Lower leg skin (tissue), 4 donors: ENCODE data around the gene SULT1A3. TPM values are rescaled to one million over a fixed set of nuclear protein-coding genes. Genes with fewer than 3 reads are reported as not detected.
"Not testable (repeated sequence)": the region's sequence is repeated elsewhere in the genome, so short reads cannot be mapped to it uniquely, and the experiment has no call there.

Source experiments
- DNase-seq, 2 donors: peaks; one replicate each; pipeline ENCODE4 v3.0.0-alpha.2; 2019; ENCODE audit warnings: low spot score in 2 of 2
- H3K4me3 ChIP-seq: fragments of 200-600 bp; sonication (generic); 2 replicates; pipeline ENCODE4 v1.5.1; 2017; ENCODE audit warnings: mild to moderate bottlenecking, low read depth; ENCODE audit not compliant: poor library complexity, severe bottlenecking
- CTCF ChIP-seq, 3 donors: fragments of 450-650 bp; IDR thresholded peaks; one replicate each; pipeline ENCODE4 v1.5.1; 2016; ENCODE audit warnings: antibody characterized with exemption in 3 of 3, mild to moderate bottlenecking in 3 of 3, moderate library complexity in 2 of 3
- POLR2A ChIP-seq, 2 donors: fragments of 450-650 bp; IDR thresholded peaks; one replicate each; pipeline ENCODE4 v1.6.1; 2016 to 2017; ENCODE audit warnings: antibody characterized with exemption in 2 of 2, mild to moderate bottlenecking in 1 of 2, moderate library complexity in 1 of 2
- WGBS, 2 donors: methylation state at CpG; one replicate each; pipeline ENCODE4 v1.1.5; 2018; 5-methylcytosine and 5-hydroxymethylcytosine counted together
- intact Hi-C: fragments of 100-400 bp; cut with DNase I; formaldehyde crosslinking; loops from one replicate; pipeline ENCODE4 v1.15.0; 2023; ENCODE audit warnings: low total_unique reads
- total RNA-seq, 4 donors: library from RNA; depleted of rRNA; stranded (reverse); fragments of >200 nt; gene quantifications; one replicate each; pipeline ENCODE4 v1.1.0, GENCODE V29; 2016

SULT1A3 gene
- total RNA-seq, 4 donors from 2014 or later = 2.0 to 19.3 (median 11.3) TPM

DNA sequence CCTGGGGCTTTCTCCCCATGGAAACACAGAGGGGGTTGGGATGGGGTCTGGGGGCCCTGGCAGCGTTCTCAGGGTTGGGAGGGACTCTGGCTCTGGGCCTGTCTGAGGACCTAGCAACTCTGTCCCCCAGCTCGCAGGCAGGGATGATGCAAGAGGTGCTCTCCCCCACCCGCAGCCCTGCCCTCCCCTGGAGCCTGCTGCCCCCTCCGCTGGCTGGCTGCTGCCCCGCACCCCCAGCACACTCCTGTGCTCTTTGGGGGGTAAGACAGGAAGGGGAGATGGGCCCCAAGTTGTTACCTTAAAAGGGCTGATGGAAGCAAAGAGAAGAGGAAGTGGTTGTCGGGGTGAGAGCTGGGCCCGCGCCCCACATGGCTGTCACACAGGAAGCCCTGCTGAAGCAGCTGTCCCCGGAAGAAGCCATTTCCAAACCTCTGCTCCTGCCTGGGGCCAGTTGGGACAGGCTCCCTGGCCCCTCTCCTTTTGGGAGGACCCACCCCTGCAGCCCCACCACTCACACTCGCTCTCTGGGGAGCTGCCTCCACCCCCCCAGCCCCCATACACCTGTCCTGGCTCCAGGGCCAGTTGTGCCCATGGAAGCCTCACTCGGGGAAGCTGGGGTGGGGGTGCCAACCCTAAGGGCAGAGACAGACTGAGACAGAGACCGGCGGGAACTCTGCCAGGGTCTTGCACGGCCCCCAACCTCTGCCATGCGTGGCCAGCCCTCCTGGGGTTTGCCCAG lies 13.2 kb upstream of the SULT1A3 start:
- DNase-seq = peak in 1 of 2 donors; percentile 91
- TF ChIP-seq POLR2A (IDR thresholded peaks at IDR 0.05) (no peak), CTCF (IDR thresholded peaks at IDR 0.05) (no peak)

DNA sequence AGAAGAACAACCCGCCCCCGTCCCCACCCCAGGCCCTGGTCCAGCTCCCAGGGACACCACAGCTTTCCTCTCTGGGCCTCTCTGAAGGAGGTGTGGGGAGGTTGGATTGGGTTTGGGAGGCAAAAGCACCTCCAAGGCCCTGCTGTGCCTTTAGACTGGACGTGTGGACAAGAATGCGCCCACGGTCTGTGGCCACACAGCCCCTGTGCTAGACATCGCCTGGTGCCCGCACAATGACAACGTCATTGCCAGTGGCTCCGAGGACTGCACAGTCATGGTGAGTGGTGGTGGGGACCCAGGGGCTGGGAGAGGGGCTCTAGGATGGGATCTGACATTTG lies 12.6 kb upstream of the SULT1A3 start:
- no peak overlapping the region for H3K4me3 ChIP-seq
- intact Hi-C loops = no loop called here
- no peak for DNase-seq
- 64 to 86% methylated on average over 7 to 9 of the region's 9 CpGs for WGBS, 2 donors
- TF ChIP-seq CTCF (IDR thresholded peaks at IDR 0.05) (no peak), POLR2A (IDR thresholded peaks at IDR 0.05) (no peak)

More for the DNA sequence above, 13.2 kb upstream of the SULT1A3 start:
- 77 to 79% methylated on average over 15 of the region's 15 CpGs for WGBS, 2 donors
- no peak overlapping the region for H3K4me3 ChIP-seq
- intact Hi-C loops = no loop called here

- peak; percentile 68 to 94 for DNase-seq
- TF ChIP-seq CTCF (IDR thresholded peaks at IDR 0.05) (peak in 1 of 3 donors; percentile 52), POLR2A (IDR thresholded peaks at IDR 0.05) (no peak)
- intact Hi-C loops = no loop called here
- no peak overlapping the region for H3K4me3 ChIP-seq
- WGBS, 2 donors = 56 to 60% methylated on average over 30 to 36 of the region's 36 CpGs
Measured at GRCh38 chr16:30186782-30187555, 12.1 kb upstream of the SULT1A3 start.

DNA sequence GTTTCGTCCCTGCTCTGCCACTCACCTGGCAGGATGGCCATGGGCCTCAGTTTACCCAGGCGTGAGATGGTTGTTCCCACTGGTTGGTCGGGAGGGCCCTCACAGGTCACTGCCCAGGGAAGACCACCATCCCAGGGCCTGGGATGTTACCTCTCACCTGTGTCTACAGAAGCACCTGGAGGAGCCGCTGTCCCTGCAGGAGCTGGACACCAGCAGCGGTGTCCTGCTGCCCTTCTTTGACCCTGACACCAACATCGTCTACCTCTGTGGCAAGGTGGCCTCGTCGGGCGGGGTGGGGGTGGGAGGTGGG lies 11.5 kb upstream of the SULT1A3 start:
- H3K4me3 ChIP-seq = no peak overlapping the region
- TF ChIP-seq POLR2A (IDR thresholded peaks at IDR 0.05) = no peak
- TF ChIP-seq CTCF (IDR thresholded peaks at IDR 0.05) = no peak
- 76 to 81% methylated on average over 4 to 5 of the region's 9 CpGs for WGBS, 2 donors
- no peak for DNase-seq
- intact Hi-C loops = no loop called here

DNA sequence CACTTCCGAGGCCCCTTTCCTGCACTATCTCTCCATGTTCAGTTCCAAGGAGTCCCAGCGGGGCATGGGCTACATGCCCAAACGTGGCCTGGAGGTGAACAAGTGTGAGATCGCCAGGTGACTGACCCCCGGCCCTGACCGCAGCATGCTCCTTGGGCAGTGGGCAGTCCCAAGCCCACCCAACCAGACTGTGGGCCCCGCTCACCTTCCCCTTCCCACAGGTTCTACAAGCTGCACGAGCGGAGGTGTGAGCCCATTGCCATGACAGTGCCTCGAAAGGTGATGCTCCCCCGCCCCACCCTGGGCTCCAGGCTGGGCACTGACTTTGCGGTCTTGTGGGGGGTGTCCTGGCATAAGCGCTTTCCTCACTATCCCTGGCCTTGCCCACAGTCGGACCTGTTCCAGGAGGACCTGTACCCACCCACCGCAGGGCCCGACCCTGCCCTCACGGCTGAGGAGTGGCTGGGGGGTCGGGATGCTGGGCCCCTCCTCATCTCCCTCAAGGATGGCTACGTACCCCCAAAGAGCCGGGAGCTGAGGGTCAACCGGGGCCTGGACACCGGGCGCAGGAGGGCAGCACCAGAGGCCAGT lies 11.0 kb upstream of the SULT1A3 start:
- intact Hi-C loops = no loop called here
- WGBS, 2 donors = 89 to 90% methylated on average over 19 to 20 of the region's 23 CpGs
- no peak overlapping the region for H3K4me3 ChIP-seq
- DNase-seq = no peak
- TF ChIP-seq POLR2A (IDR thresholded peaks at IDR 0.05) (no peak), CTCF (IDR thresholded peaks at IDR 0.05) (no peak)

GRCh38 chr16:30191158-30191557 lies 7.9 kb upstream of the SULT1A3 start:
- intact Hi-C loops, H3K4me3 ChIP-seq: not testable (repeated sequence)
- 92 to 94% methylated on average over 6 of the region's 12 CpGs for WGBS, 2 donors
- DNase-seq = peak in 1 of 2 donors; percentile 10

DNA sequence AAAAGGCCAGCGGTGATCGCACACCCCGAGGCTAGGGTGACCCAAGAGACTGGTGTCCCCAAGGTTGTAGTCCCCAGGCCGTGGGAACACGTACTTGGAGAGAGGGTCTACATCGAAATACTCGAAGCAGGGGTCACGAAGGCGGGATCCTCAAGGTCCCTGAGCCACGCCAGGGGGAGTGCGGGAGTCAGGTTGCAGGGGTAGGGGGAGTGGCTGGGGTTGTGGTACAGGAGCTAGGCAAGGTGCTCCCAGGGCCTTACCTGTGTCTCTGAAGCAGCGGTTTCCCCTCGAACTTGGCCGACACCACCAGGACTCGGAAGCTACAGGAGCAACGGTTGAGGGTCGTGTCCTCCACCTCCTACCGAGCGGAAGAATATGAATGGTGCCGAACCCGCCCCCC lies 6.0 kb upstream of the SULT1A3 start:
- H3K4me3 ChIP-seq, DNase-seq, intact Hi-C loops: not testable (repeated sequence)
- no CpG with 5 or more reads among the region's 21 CpGs for WGBS, 2 donors

DNA sequence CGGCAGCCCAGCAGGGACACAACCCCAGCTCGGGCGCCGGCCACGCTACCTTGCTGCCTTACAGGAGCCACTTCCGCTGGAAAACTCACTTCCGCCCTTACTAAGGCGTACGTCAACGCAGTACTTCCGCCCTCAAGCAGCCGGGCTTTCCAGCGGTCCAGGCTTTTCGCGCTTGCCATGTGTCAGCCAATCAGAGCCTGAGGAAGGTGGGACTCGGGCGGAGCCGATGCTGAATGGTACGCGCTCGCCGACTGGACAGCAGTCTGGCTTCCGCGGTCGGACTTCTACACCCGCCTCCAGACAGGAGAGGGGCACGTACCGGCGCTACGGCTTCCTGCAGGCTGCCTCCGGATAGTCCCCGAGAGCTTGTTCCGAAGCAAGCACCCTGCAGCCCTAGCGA lies 5.4 kb upstream of the SULT1A3 start, which contains the start of the genes BOLA2B and SLX1A:
TSS of gene BOLA2B (minus strand) at position 52 of the 400 bp plus-strand sequence. CDS start 71 bp downstream, outside the sequence.
TSS of gene SLX1A (plus strand) at position 261 of the 400 bp plus-strand sequence. CDS start 210 bp downstream, outside the sequence.
- WGBS, 2 donors = no CpG with 5 or more reads among the region's 34 CpGs
- H3K4me3 ChIP-seq, intact Hi-C loops, DNase-seq: not testable (repeated sequence)
